Left ventricle myocardium inferior (tissue), 1 donor: ENCODE measurements around the gene PAK4. TPM values are rescaled to one million over a fixed set of nuclear protein-coding genes. Genes with fewer than 3 reads are reported as not detected.

Source experiments
- DNase-seq: peaks from one replicate; pipeline ENCODE4 v3.0.0-alpha.2; 2020
- H3K27ac ChIP-seq: fragments of 200-600 bp; replicated peaks from 2 replicates; pipeline ENCODE4 v1.8.0; 2021
- H3K27me3 ChIP-seq: fragments of 200-600 bp; 2 replicates; pipeline ENCODE4 v1.8.0; 2021; ENCODE audit warnings: low read depth
- H3K36me3 ChIP-seq: fragments of 200-600 bp; 2 replicates; pipeline ENCODE4 v1.8.0; 2021
- H3K4me1 ChIP-seq: fragments of 200-600 bp; 2 replicates; pipeline ENCODE4 v1.8.0; 2021
- H3K4me3 ChIP-seq: fragments of 200-600 bp; 2 replicates; pipeline ENCODE4 v1.8.0; 2021; ENCODE audit warnings: mild to moderate bottlenecking, moderate library complexity
- H3K9me3 ChIP-seq: fragments of 200-600 bp; replicated peaks from 2 replicates; pipeline ENCODE4 v1.8.0; 2021
- CTCF ChIP-seq: fragments of 200-600 bp; IDR thresholded peaks from 2 replicates; pipeline ENCODE4 v1.8.0; 2021; ENCODE audit warnings: antibody characterized with exemption, mild to moderate bottlenecking, borderline replicate concordance
- intact Hi-C: fragments of 100-400 bp; cut with micrococcal nuclease; formaldehyde crosslinking; loops from one replicate; pipeline ENCODE4 v1.11.0; 2022
- total RNA-seq: library from RNA; stranded (reverse); fragmentation: NEBNext Ultra II Directional; extraction: Animal tissue kit (Norgen Biotek cat#: 25700); gene quantifications from one replicate; pipeline ENCODE4 v1.2.1, GENCODE V29; 2021
- donor health status: DM: no; HTN: yes; CAD: no; lungs with severe emphysema.

The PAK4 gene
- total RNA-seq, 1 donor from 2014 or later, result 17.0 TPM

DNA sequence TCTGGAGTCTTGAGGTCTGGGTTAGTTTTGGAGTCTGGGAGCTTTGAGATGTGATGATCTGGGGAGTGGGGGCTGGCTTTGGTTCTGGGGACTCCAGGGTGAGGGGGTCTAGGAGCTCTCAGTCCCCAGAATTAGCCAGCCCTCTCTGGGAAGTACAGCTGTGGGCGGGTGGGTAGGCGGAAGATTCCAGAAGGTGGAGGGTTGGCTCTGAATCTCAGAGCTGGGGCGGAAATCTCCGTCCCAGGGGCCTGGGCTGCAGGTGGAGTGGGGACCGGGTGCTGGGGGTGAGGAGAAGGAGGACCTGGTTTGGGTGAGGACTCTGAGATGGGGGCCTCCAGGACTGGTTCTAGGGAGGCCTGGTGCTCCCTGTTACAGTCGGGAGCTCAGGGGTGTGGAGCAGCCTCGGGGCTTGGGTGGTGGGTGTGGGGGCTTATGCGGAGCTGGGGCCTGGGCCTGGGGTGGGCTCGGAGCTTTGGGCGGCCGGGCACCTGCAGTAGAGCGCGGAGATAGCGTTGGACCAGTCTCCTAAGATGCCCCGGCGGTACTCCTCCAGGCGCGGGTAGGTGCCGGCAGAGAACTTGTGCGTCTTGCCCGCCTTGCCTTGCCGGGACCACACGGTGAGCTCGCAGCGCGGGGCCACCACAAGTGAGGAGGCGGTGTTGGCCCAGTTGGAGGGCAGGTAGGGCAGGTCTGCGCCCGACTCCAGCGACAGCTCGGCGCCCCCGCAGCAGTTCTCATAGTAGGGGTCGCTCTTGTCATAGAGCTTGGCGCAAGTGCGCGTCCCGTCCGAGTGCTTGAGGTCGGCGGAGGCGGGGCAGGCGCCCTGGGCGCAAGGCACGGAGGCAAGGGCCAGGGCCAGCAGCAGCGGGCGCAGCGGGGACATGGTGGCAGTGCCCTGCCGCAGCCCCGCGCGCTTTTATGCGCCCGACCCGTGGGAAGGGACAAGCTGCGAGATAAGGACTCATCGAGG is 78.1 kb downstream of the PAK4 start, which contains the start of gene SYCN:
TSS of gene SYCN (minus strand) at position 892 of the 970 bp plus-strand sequence. CDS start at position 883, 9 bp downstream.
- no peaks in the 10 kb centered on the region for H3K9me3 ChIP-seq
- intact Hi-C loops, result no loop called here
- no peak for DNase-seq
- no peak for TF ChIP-seq CTCF
- H3K4me1 ChIP-seq, result no peaks in the 10 kb centered on the region
- peaks cover 100% of the 10 kb centered on the region for H3K27me3 ChIP-seq
- H3K27ac ChIP-seq, result no peak within 1 kb of the TSS
- H3K36me3 ChIP-seq, result no peaks in the 10 kb centered on the region
- H3K4me3 ChIP-seq, result no peak within 1 kb of the TSS

DNA sequence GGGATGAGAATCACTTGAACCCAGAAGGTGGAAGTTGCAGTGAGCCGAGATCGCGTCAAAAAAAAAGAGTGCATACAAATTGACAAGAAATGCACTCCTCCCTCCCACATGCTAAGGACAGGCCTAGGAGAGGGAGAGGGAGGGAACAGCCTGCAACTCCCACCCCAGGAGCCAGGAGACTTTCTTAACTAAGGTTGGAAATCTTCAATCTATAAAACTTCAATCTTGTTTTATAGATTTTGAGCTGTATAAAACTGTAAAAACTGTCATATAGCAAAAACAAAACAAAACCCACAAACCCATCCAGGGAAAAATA is 79.8 kb downstream of the PAK4 start:
- TF ChIP-seq CTCF, result no peak
- no peaks in the 10 kb centered on the region for H3K4me1 ChIP-seq
- peaks cover 87% of the 10 kb centered on the region for H3K27me3 ChIP-seq
- H3K36me3 ChIP-seq, result no peaks in the 10 kb centered on the region
- intact Hi-C loops, result no loop called here
- H3K4me3 ChIP-seq, result no peak overlapping the region
- H3K9me3 ChIP-seq, result no peaks in the 10 kb centered on the region
- H3K27ac ChIP-seq, result no peak overlapping the region
- DNase-seq, result no peak

- Histone ChIP-seq H3K4me3 (no peak overlapping the region), H3K4me1 (no peaks in the 10 kb centered on the region), H3K36me3 (no peaks in the 10 kb centered on the region), H3K9me3 (no peaks in the 10 kb centered on the region), H3K27ac (no peak overlapping the region), H3K27me3 (peaks cover 87% of the 10 kb centered on the region)
- no peak for DNase-seq
- intact Hi-C loops, result no loop called here
- no peak for TF ChIP-seq CTCF
These were observed 80.5 kb downstream of the PAK4 start for GRCh38 chr19:39206122-39206521.

- Histone ChIP-seq H3K27me3 (peaks cover 87% of the 10 kb centered on the region), H3K27ac (no peak overlapping the region), H3K4me3 (no peak overlapping the region), H3K4me1 (no peaks in the 10 kb centered on the region), H3K9me3 (no peaks in the 10 kb centered on the region), H3K36me3 (no peaks in the 10 kb centered on the region)
- intact Hi-C loops, result no loop called here
- no peak for DNase-seq
- TF ChIP-seq CTCF, result no peak
These were observed 81.8 kb downstream of the PAK4 start for GRCh38 chr19:39207293-39207836.

DNA sequence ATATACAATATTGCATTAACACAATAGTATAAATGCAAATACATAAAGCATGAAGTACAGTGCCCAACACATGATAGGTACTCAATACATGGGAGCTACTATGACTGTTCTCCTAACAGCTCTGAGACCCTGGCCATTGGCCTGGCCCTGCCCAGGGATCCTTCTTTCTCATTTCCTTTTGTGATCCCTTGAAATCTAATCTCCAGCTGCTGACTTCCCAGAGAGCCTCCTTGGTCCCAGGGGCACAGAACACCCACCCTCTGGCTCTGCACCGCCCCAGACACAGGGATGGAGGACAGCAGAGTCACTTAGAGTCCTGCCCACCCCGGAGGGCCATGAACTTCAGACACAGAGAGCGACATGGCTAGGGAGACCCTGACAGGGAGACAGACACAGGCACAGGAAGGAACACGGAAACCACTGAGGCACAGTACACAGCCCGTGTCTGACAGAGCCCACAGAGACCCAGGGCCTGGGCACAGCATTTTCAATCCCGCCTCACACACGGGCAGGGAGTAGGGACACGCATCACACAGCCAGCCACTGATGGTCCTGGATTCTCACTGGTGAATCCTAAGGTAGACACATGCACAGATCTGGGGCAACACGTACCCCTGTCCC is 82.7 kb downstream of the PAK4 start:
- Histone ChIP-seq H3K9me3 (no peaks in the 10 kb centered on the region), H3K4me1 (no peaks in the 10 kb centered on the region), H3K4me3 (no peak overlapping the region), H3K27me3 (peaks cover 87% of the 10 kb centered on the region), H3K27ac (no peak overlapping the region), H3K36me3 (no peaks in the 10 kb centered on the region)
- DNase-seq, result no peak
- intact Hi-C loops, result no loop called here
- no peak for TF ChIP-seq CTCF
